ENCODE results near the gene DNM3. TPM values are rescaled to one million over a fixed set of nuclear protein-coding genes. Genes with fewer than 3 reads are reported as not detected.
"Not testable (repeated sequence)": the region's sequence is repeated elsewhere in the genome, so short reads cannot be mapped to it uniquely, and the experiment has no call there.

Gene DNM3
- 1 to 10 TPM; 4.7 to 4.9 TPM for total RNA-seq
- long read RNA-seq, donor 1, partial matches to known transcripts = 0 of 8 reads
- long read RNA-seq, donor 1, other reads (novel, unspliced or antisense) = 8 of 8 reads
- long read RNA-seq, donor 2, partial matches to known transcripts = 2 of 6 reads
- long read RNA-seq, donor 2, other reads (novel, unspliced or antisense) = 4 of 6 reads

- DNase-seq (ENCODE audit: low spot score) = peak; percentile 95
- intact Hi-C loops (cut with DNase I) = no loop called here
Measured at GRCh38 chr1:171841050-171841910, at the start of gene DNM3. Gene DNM3 (plus strand): TSS chr1:171841498. CDS start chr1:171841657, 159 bp downstream.

GRCh38 chr1:171792656-171793369 is 48.5 kb upstream of the DNM3 start:
- no peak for DNase-seq (ENCODE audit: low spot score)
- intact Hi-C loops (cut with DNase I) = loop anchor here in 1 of 2 donors (10.0 kb wide), 1 partner anchor 192 kb away; no protein-coding TSS in a partner anchor

- DNase-seq (ENCODE audit: low spot score) = no peak
- intact Hi-C loops (cut with DNase I) = loop anchor here in 1 of 2 donors (10.0 kb wide), 1 partner anchor 191 kb away; no protein-coding TSS in a partner anchor
Measured at GRCh38 chr1:171793636-171794035, 47.7 kb upstream of the DNM3 start.

GRCh38 chr1:171794085-171794484 is 47.2 kb upstream of the DNM3 start:
- intact Hi-C loops (cut with DNase I) = loop anchor here in 1 of 2 donors (10.0 kb wide), 1 partner anchor 191 kb away; no protein-coding TSS in a partner anchor
- no peak for DNase-seq (ENCODE audit: low spot score)

- no peak for DNase-seq (ENCODE audit: low spot score)
- intact Hi-C loops (cut with DNase I) = loop anchor here in 1 of 2 donors (10.0 kb wide), 1 partner anchor 188 kb away; no protein-coding TSS in a partner anchor
Measured at GRCh38 chr1:171796592-171796991, 44.7 kb upstream of the DNM3 start.

GRCh38 chr1:171798311-171798710 is 43.0 kb upstream of the DNM3 start:
- DNase-seq (ENCODE audit: low spot score) = no peak
- intact Hi-C loops (cut with DNase I) = loop anchor here in 1 of 2 donors (10.0 kb wide), 1 partner anchor 186 kb away; no protein-coding TSS in a partner anchor

GRCh38 chr1:171798765-171799164 is 42.5 kb upstream of the DNM3 start:
- DNase-seq (ENCODE audit: low spot score) = no peak
- intact Hi-C loops (cut with DNase I) = loop anchor here in 1 of 2 donors (10.0 kb wide), 1 partner anchor 186 kb away; no protein-coding TSS in a partner anchor

GRCh38 chr1:171799166-171799565 is 42.1 kb upstream of the DNM3 start:
- intact Hi-C loops (cut with DNase I) = loop anchor here in 1 of 2 donors (10.0 kb wide), 1 partner anchor 186 kb away; no protein-coding TSS in a partner anchor
- no peak for DNase-seq (ENCODE audit: low spot score)

- DNase-seq (ENCODE audit: low spot score) = not testable (repeated sequence)
- intact Hi-C loops (cut with DNase I) = loop anchor here (5.0 to 10.0 kb wide), 2 partner anchors 183 to 185 kb away; no protein-coding TSS in a partner anchor
Measured at GRCh38 chr1:171799698-171800097, 41.6 kb upstream of the DNM3 start.

- intact Hi-C loops (cut with DNase I) = loop anchor here in 1 of 2 donors (5.0 kb wide), 1 partner anchor 182 kb away; no protein-coding TSS in a partner anchor
- no peak for DNase-seq (ENCODE audit: low spot score)
Measured at GRCh38 chr1:171800342-171800741, 41.0 kb upstream of the DNM3 start.

- intact Hi-C loops (cut with DNase I) = loop anchor here in 1 of 2 donors (5.0 kb wide), 1 partner anchor 181 kb away; no protein-coding TSS in a partner anchor
- DNase-seq (ENCODE audit: low spot score) = no peak
Measured at GRCh38 chr1:171800851-171801250, 40.4 kb upstream of the DNM3 start.

- DNase-seq (ENCODE audit: low spot score) = no peak
Measured at GRCh38 chr1:171801487-171801891, 39.8 kb upstream of the DNM3 start.

GRCh38 chr1:171802207-171802606 is 39.1 kb upstream of the DNM3 start:
- no peak for DNase-seq (ENCODE audit: low spot score)
- intact Hi-C loops (cut with DNase I) = loop anchor here in 1 of 2 donors (5.0 kb wide), 1 partner anchor 180 kb away; no protein-coding TSS in a partner anchor

More at GRCh38 chr1:171801487-171801891, 39.8 kb upstream of the DNM3 start:
- intact Hi-C loops (cut with DNase I) = loop anchor here in 1 of 2 donors (5.0 kb wide), 1 partner anchor 181 kb away; no protein-coding TSS in a partner anchor

GRCh38 chr1:171803045-171803444 is 38.3 kb upstream of the DNM3 start:
- intact Hi-C loops (cut with DNase I) = loop anchor here in 1 of 2 donors (5.0 kb wide), 1 partner anchor 179 kb away; no protein-coding TSS in a partner anchor
- DNase-seq (ENCODE audit: low spot score) = no peak

- intact Hi-C loops (cut with DNase I) = loop anchor here in 1 of 2 donors (5.0 kb wide), 1 partner anchor 179 kb away; no protein-coding TSS in a partner anchor
- no peak for DNase-seq (ENCODE audit: low spot score)
Measured at GRCh38 chr1:171803461-171804022, 37.8 kb upstream of the DNM3 start.

- DNase-seq (ENCODE audit: low spot score) = no peak
- intact Hi-C loops (cut with DNase I) = no loop called here
Measured at GRCh38 chr1:171805395-171806115, 35.7 kb upstream of the DNM3 start.

GRCh38 chr1:171807556-171807955 is 33.7 kb upstream of the DNM3 start:
- no peak for DNase-seq (ENCODE audit: low spot score)
- intact Hi-C loops (cut with DNase I) = no loop called here

- DNase-seq (ENCODE audit: low spot score) = no peak
- intact Hi-C loops (cut with DNase I) = no loop called here
Measured at GRCh38 chr1:171809834-171810233, 31.5 kb upstream of the DNM3 start.
